Glomerular endothelial cell (primary cell): ENCODE results near the gene NUB1. TPM values are rescaled to one million over a fixed set of nuclear protein-coding genes. Genes with fewer than 3 reads are reported as not detected.

Source experiments
- DNase-seq: peaks from one replicate; pipeline ENCODE4 v3.0.0-alpha.2; 2011; ENCODE audit warnings: low read depth, low spot score; ENCODE audit errors: extremely low read depth
- total RNA-seq: library from RNA; depleted of rRNA; stranded (reverse); fragments of >200 nt; gene quantifications from 2 replicates; pipeline ENCODE4 v1.2.3, GENCODE V29; 2015

NUB1 gene
- total RNA-seq, 1 donor from 2014 or later, result 42.1 TPM

- no peak for DNase-seq
These were observed 60.6 kb downstream of the NUB1 start for GRCh38 chr7:151402029-151402835.

GRCh38 chr7:151403764-151404163 lies 62.2 kb downstream of the NUB1 start:
- no peak for DNase-seq

GRCh38 chr7:151404216-151405011 lies 62.8 kb downstream of the NUB1 start:
- DNase-seq, result no peak

GRCh38 chr7:151405056-151405455 lies 63.4 kb downstream of the NUB1 start:
- no peak for DNase-seq

GRCh38 chr7:151405588-151405987 lies 64.0 kb downstream of the NUB1 start:
- no peak for DNase-seq

GRCh38 chr7:151406051-151406875 lies 64.7 kb downstream of the NUB1 start:
- DNase-seq, result no peak

- DNase-seq, result no peak
These were observed 65.4 kb downstream of the NUB1 start for GRCh38 chr7:151406886-151407583.

GRCh38 chr7:151408498-151408838 lies 66.9 kb downstream of the NUB1 start:
- no peak for DNase-seq

- DNase-seq, result no peak
These were observed 67.4 kb downstream of the NUB1 start for GRCh38 chr7:151408839-151409666.

- no peak for DNase-seq
These were observed 68.2 kb downstream of the NUB1 start, which contains the start of gene WDR86 for GRCh38 chr7:151409667-151410404. Gene WDR86, minus strand, starts transcription at chr7:151410038. Its CDS starts 449 bp downstream, at chr7:151409589.

GRCh38 chr7:151410405-151411390 lies 69.1 kb downstream of the NUB1 start:
- no peak for DNase-seq

GRCh38 chr7:151411551-151411950 lies 69.9 kb downstream of the NUB1 start:
- DNase-seq, result no peak

- no peak for DNase-seq
These were observed 70.7 kb downstream of the NUB1 start for GRCh38 chr7:151412318-151412717.

- no peak for DNase-seq
These were observed 71.6 kb downstream of the NUB1 start for GRCh38 chr7:151413241-151413640.

GRCh38 chr7:151415375-151416105 lies 73.9 kb downstream of the NUB1 start:
- DNase-seq, result no peak

GRCh38 chr7:151416112-151416940 lies 74.7 kb downstream of the NUB1 start:
- no peak for DNase-seq
